Measurements from ENCODE around the gene SLITRK1.

GRCh38 chr13:83881917-83882605 lies at the start of gene SLITRK1:
- no peak for TF ChIP-seq POLR2A (IDR thresholded peaks at IDR 0.05)
- no peak for TF ChIP-seq CTCF (IDR thresholded peaks at IDR 0.05)
